Measurements from ENCODE around the gene NEK4. TPM values are rescaled to one million over a fixed set of nuclear protein-coding genes. Genes with fewer than 3 reads are reported as not detected.
A peak's percentile ranks its signal among the peaks of the same experiment; 100 is the strongest.

NEK4 gene
- total RNA-seq, 2 donors from 2014 or later, result 10.1 to 73.2 TPM

DNA sequence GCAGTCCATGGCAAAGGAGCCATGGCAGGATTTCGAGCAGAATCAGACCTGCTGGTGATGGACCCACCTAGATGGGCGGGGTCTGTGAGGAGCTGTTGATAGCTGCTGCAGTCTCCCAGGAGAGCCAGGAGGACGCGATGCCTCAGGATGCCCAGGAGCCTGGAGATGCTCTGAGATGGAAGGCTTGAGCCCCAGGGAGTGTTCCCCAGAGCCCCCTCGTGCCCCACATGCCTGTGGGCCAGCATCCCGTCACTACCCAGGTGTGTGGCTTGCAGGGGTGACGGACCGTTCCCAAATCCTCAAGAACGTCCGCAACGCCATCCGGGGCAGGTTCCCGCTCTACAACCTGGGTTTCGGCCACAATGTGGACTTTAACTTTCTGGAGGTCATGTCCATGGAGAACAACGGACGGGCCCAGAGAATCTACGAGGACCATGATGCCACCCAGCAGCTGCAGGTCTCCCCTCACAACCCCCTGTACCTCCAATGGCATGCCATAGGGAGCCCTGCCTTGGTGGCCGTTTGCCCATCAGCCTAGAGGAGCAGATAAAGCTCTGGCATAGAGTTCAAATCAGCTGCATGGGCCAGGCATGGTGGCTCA lies 13.4 kb upstream of the NEK4 start:
- DNase-seq (peak in 2 of 4 donors; percentile 4 to 6), ATAC-seq (no peak)
- no peaks in the 10 kb centered on the region for H3K27me3 ChIP-seq
- no peaks in the 10 kb centered on the region for H3K36me3 ChIP-seq (replicated peaks in 1 of 2; ENCODE audit: insufficient read depth in 1 of 2, low read depth in 2 of 2)
- no peak overlapping the region for H3K4me3 ChIP-seq
- no peaks in the 10 kb centered on the region for H3K9me3 ChIP-seq
- 75 to 87% methylated on average over 10 to 18 of the region's 18 CpGs for WGBS, 2 donors
- TF ChIP-seq POLR2A (IDR thresholded peaks at IDR 0.05) (no peak), CTCF (IDR thresholded peaks at IDR 0.05) (no peak)
- intact Hi-C loops (cut with DNase I), result no loop called here
- no peak overlapping the region for H3K27ac ChIP-seq
- no peaks in the 10 kb centered on the region for H3K4me1 ChIP-seq

- peak in 1 of 4 donors; percentile 1 for DNase-seq
- Histone ChIP-seq H3K4me3 (no peak overlapping the region), H3K9me3 (no peaks in the 10 kb centered on the region), H3K27ac (no peak overlapping the region), H3K4me1 (no peaks in the 10 kb centered on the region), H3K36me3 (replicated peaks in 1 of 2; ENCODE audit: insufficient read depth in 1 of 2, low read depth in 2 of 2) (no peaks in the 10 kb centered on the region), H3K27me3 (no peaks in the 10 kb centered on the region)
- no peak for ATAC-seq
- WGBS, 2 donors, result 82% methylated on average over 3 of the region's 3 CpGs; no CpG with 5 or more reads in 1 of the 2 donors
- TF ChIP-seq CTCF (IDR thresholded peaks at IDR 0.05) (no peak), POLR2A (IDR thresholded peaks at IDR 0.05) (no peak)
- intact Hi-C loops (cut with DNase I), result no loop called here
Measured at GRCh38 chr3:52783211-52783555, 12.4 kb upstream of the NEK4 start.

GRCh38 chr3:52782412-52783210 lies 11.9 kb upstream of the NEK4 start:
- no peaks in the 10 kb centered on the region for H3K36me3 ChIP-seq (replicated peaks in 1 of 2; ENCODE audit: insufficient read depth in 1 of 2, low read depth in 2 of 2)
- intact Hi-C loops (cut with DNase I), result no loop called here
- H3K9me3 ChIP-seq, result no peaks in the 10 kb centered on the region
- no peak overlapping the region for H3K27ac ChIP-seq
- TF ChIP-seq CTCF (IDR thresholded peaks at IDR 0.05) (no peak), POLR2A (IDR thresholded peaks at IDR 0.05) (no peak)
- no peak overlapping the region for H3K4me3 ChIP-seq
- WGBS, 2 donors, result 56 to 68% methylated on average over 8 to 12 of the region's 12 CpGs
- no peaks in the 10 kb centered on the region for H3K27me3 ChIP-seq
- ATAC-seq (no peak), DNase-seq (peak in 1 of 4 donors; percentile 0)
- H3K4me1 ChIP-seq, result no peaks in the 10 kb centered on the region

- no peak for ATAC-seq
- peak in 1 of 4 donors; percentile 1 for DNase-seq
- H3K4me1 ChIP-seq, result no peaks in the 10 kb centered on the region
- intact Hi-C loops (cut with DNase I), result no loop called here
- no peaks in the 10 kb centered on the region for H3K36me3 ChIP-seq (replicated peaks in 1 of 2; ENCODE audit: insufficient read depth in 1 of 2, low read depth in 2 of 2)
- H3K27ac ChIP-seq, result no peak overlapping the region
- 33 to 41% methylated on average over 7 to 13 of the region's 13 CpGs for WGBS, 2 donors
- H3K9me3 ChIP-seq, result no peaks in the 10 kb centered on the region
- no peaks in the 10 kb centered on the region for H3K27me3 ChIP-seq
- TF ChIP-seq POLR2A (IDR thresholded peaks at IDR 0.05), result no peak
- TF ChIP-seq CTCF (IDR thresholded peaks at IDR 0.05), result no peak
- no peak overlapping the region for H3K4me3 ChIP-seq
Measured at GRCh38 chr3:52781741-52782140, 11.0 kb upstream of the NEK4 start.
